Measurements from ENCODE around the gene SPAG16.

DNA sequence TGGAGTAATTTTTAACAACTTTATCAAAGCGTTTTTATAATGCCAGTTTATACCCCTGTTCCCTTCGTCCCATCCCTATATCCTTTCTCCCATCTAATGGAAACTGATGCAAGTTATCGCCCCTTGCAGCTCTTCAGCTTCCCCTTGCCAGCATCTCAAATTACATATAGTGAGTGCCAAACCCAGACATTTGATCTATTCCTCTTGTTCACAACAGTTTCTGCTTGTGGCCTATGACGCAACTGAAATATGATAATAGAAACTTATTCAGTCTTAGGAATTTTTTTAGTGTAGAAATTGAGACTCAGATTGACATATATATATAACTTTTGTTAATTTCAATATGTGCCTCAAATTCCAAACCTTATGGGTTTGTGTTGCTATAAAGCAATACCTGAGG is 564.4 kb downstream of the SPAG16 start:
- no peak for TF ChIP-seq CTCF (IDR thresholded peaks at IDR 0.05; ENCODE audit: insufficient read depth, low read length)
- no peak for TF ChIP-seq SPI1 (IDR thresholded peaks at IDR 0.05; ENCODE audit: borderline replicate concordance, low read depth)
- no peak for TF ChIP-seq POLR2AphosphoS5 (IDR thresholded peaks at IDR 0.05; ENCODE audit: low read depth)
- TF ChIP-seq REST (IDR thresholded peaks at IDR 0.05; ENCODE audit: insufficient replicate concordance, low read depth): no peak

Measured in HL-60 (cell line).